Measurements from ENCODE around the gene NRTN.

- no peak for TF ChIP-seq CREB1 (IDR thresholded peaks at IDR 0.05; ENCODE audit: low read depth)
- TF ChIP-seq FOXM1 (IDR thresholded peaks at IDR 0.05; ENCODE audit: borderline replicate concordance, low read depth): no peak
- TF ChIP-seq CEBPB (IDR thresholded peaks at IDR 0.05): no peak
- TF ChIP-seq EP300 (IDR thresholded peaks at IDR 0.05; ENCODE audit: borderline replicate concordance): no peak
- TF ChIP-seq TAF1 (IDR thresholded peaks at IDR 0.05; ENCODE audit: low read depth): no peak
These were observed 6.6 kb upstream of the NRTN start for GRCh38 chr19:5798244-5798643.

Data from Ishikawa (cell line).